ENCODE data around the gene CD151. TPM values are rescaled to one million over a fixed set of nuclear protein-coding genes. Genes with fewer than 3 reads are reported as not detected.

The CD151 gene
- total RNA-seq, 1 donor from 2014 or later, result 486 TPM

GRCh38 chr11:812390-812789, 20.4 kb upstream of the CD151 start:
- Histone ChIP-seq H3K27me3 (no peaks in the 10 kb centered on the region), H3K4me3 (no peak overlapping the region), H3K9me3 (no peaks in the 10 kb centered on the region), H3K36me3 (peaks cover 32% of the 10 kb centered on the region), H3K4me1 (peaks cover 23% of the 10 kb centered on the region), H3K27ac (no peak overlapping the region)
- no peak for DNase-seq
- intact Hi-C loops (cut with DNase I), result no loop called here
- ATAC-seq, result no peak
- no peak for TF ChIP-seq CTCF (IDR thresholded peaks at IDR 0.05)

- DNase-seq (no peak), ATAC-seq (no peak)
- Histone ChIP-seq H3K36me3 (peaks cover 32% of the 10 kb centered on the region), H3K27ac (no peak overlapping the region), H3K4me1 (peaks cover 22% of the 10 kb centered on the region), H3K9me3 (no peaks in the 10 kb centered on the region), H3K4me3 (no peak overlapping the region), H3K27me3 (no peaks in the 10 kb centered on the region)
- no peak for TF ChIP-seq CTCF (IDR thresholded peaks at IDR 0.05)
- intact Hi-C loops (cut with DNase I), result no loop called here
Observed at GRCh38 chr11:813072-813455, 19.7 kb upstream of the CD151 start.

- Histone ChIP-seq H3K4me3 (no peak overlapping the region), H3K36me3 (peaks cover 32% of the 10 kb centered on the region), H3K9me3 (no peaks in the 10 kb centered on the region), H3K27ac (no peak overlapping the region), H3K4me1 (peaks cover 17% of the 10 kb centered on the region), H3K27me3 (no peaks in the 10 kb centered on the region)
- ATAC-seq (no peak), DNase-seq (no peak)
- intact Hi-C loops (cut with DNase I), result no loop called here
- TF ChIP-seq CTCF (IDR thresholded peaks at IDR 0.05), result no peak
Observed at GRCh38 chr11:813456-814096, 19.2 kb upstream of the CD151 start.

GRCh38 chr11:815675-816432, 16.9 kb upstream of the CD151 start:
- ATAC-seq (no peak), DNase-seq (no peak)
- no peak overlapping the region for H3K4me3 ChIP-seq
- no peak for TF ChIP-seq CTCF (IDR thresholded peaks at IDR 0.05)
- H3K27me3 ChIP-seq, result no peaks in the 10 kb centered on the region
- peaks cover 32% of the 10 kb centered on the region for H3K36me3 ChIP-seq
- H3K4me1 ChIP-seq, result peaks cover 15% of the 10 kb centered on the region
- H3K9me3 ChIP-seq, result no peaks in the 10 kb centered on the region
- no peak overlapping the region for H3K27ac ChIP-seq
- intact Hi-C loops (cut with DNase I), result no loop called here

- H3K9me3 ChIP-seq, result no peaks in the 10 kb centered on the region
- no peaks in the 10 kb centered on the region for H3K27me3 ChIP-seq
- intact Hi-C loops (cut with DNase I), result no loop called here
- no peak overlapping the region for H3K27ac ChIP-seq
- peaks cover 15% of the 10 kb centered on the region for H3K4me1 ChIP-seq
- DNase-seq (no peak), ATAC-seq (no peak)
- H3K4me3 ChIP-seq, result no peak overlapping the region
- no peak for TF ChIP-seq CTCF (IDR thresholded peaks at IDR 0.05)
- H3K36me3 ChIP-seq, result peaks cover 27% of the 10 kb centered on the region
Observed at GRCh38 chr11:816433-816779, 16.3 kb upstream of the CD151 start.

Data from upper lobe of right lung (tissue), 1 donor.